ENCODE measurements around the gene BCL7C.
"Not testable (repeated sequence)": the region's sequence is repeated elsewhere in the genome, so short reads cannot be mapped to it uniquely, and the experiment has no call there.

Gene BCL7C

DNA sequence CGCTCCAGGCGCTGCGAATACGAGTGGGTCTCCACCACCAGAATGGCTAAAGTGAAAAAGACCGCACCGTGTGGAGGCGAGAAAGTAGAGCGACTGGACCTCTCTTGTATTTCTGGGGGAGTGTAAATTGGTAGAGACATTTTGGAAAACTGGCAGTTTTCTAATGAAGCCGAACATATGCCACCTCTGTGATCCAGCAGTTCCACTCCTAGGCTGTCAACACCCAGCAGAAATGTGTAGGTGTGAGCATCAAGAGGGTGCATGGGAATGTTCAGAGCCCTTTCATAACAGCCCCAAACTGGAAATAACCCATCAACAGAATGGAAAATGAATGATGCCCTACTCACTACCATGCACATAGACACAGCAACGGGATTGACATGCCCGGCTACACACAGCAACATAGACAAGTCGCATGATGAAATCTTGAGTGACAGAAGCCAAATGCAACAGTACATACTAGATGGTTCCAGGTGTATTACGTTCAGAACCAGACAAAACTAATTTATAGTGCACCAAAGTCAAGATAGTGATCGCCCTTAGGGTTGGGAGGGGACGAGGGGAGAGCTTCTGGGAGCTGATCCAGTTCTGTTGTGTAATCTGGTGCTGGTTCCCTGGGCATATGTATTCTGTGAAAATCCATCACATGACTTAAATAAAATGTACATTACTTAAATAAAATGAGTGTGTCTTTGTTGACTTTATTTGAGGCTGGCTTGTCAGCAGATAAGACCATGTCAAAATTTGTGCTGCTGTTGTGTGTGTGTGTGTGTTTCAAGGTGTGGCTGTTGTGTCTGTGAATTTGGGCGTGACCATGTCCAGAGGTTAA is 877 bp upstream of the BCL7C start:
- DNase-seq: no peak

DNA sequence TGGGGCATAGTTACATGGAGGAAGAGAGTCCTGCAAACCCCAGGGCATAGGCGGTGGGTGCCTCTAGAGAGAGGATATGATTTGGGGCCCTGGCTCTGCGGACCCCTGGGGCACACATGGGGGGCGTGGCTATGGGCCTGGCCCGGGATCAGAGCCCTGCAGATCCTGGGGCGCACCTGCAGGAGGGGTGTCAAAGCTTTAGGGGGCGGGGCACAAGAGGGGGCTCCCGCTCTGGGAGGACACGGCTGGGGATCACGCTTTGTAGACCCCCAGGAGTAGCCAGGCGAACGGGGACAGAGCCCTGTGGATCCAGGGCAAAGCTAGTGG is 497 bp downstream of the BCL7C start:
- DNase-seq: no peak

DNA sequence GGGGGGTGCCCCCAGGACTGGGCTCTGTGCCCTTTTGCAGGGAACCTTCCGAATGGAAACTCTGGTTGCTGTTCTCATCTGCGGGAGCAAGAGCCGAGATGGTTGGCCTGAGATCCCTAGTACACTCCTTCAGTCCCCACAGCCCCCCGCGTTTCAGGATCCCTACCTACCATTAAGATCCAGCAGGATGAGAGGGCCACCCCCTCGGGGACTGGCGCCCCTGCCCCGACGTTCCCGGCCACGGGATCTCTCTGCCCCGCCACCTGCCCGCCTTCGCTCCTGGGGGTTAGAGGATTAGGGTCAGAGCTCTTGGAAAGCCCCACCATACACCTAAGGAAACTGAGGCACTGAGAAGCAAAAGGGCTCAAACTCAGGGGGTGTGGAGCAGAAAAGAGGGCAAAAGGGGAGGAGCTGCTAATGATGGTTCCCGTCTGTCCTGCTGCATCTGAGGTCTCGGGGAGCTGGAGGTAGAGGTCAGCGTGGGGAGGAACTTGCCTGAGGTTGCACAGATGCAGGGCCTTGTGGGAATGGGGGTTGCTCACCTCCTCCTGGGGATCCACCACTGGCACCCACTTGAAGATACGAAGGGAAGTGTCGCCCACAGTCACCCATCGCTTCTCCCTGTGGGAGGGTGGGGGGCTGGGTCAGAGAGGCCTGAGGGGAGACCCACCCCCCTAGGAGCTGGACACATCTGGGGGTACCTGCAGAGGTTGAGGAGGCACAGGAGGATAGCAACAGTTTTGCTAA is 1.0 kb downstream of the BCL7C start:
- DNase-seq: no peak

DNA sequence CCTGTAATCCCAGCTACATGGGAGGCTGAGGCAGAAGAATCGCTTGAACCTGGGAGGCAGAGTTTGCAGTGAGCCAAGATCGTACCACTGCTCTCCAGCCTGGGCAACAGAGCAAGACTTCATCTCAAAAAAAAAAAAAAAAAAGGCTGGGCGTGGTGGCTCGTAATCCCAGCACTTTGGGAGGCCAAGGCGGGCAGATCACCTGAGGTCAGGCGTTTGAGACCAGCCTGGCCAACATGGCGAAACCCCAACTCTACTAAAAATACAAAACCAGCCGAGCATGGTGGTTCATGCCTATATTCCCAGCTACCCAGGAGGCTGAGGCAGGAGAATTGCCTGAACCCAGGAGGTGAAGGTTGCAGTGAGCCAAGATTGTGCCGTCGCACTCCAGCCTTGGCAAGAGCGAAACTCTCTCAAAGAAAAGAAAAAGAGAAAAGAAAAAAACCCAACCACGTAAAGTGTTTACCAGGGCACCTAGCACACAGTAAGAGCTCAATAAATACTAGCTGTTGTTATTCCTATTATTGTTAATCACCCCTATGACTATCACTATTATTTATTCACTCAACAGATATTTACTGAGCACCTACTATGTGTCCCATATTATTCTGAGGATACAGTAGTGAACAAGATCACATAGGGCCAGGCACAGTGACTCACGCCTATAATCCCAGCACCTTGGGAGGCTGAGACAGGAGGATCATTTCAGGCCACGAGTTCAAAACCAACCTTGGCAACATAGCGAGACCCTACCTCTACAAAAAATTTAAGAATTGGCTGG is 2.6 kb downstream of the BCL7C start:
- DNase-seq: not testable (repeated sequence)

DNA sequence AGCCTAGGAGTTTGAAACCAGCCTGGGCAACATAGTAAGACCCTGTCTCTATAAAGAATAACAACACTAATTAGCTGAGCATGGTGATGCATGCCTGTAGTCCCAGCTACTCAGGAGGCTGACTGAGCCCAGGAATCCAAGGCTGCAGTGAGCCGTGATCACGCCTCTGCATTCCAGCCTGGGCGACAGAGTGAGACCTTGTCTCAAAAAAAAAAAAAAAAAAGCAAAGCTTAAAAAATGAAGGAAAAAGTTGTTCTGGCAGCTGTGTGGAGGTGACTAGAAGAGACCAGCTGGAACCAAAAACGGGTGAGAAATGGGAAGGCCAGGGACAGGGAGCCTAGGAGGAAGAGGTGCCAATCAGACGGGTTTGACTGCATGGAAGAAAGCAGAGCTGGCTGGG is 4.2 kb downstream of the BCL7C start:
- no peak for DNase-seq

DNA sequence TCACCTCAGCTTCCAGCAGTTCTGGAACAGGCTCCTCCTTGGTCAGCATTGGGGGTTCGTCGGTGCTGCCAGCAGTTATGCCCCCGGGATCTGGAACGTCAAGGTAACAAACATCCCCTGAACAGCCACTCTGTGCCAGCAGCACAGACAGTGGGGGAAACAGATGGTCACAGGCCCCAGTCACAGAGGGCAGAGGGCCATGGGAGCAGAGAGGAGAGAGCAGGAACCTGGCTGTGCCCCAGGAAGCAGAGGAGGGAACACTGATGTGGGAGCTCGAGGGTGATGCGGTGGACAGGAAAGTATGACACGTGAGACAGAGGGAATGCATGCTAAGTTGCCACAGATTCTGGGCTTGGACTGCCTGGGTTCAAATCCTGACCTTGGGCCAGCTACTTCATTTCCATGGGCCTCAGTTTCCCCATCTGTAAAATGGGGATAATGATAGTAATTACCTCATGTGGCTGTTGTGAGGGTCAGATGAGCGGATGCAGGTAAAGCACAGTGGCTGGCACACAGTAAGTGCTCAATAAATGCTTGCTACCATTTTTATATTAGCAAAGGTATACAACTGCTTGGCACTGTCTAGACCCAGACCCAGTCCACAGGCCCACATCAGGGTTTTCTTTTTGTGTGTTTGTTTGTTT is 4.9 kb downstream of the BCL7C start:
- no peak for DNase-seq

DNA sequence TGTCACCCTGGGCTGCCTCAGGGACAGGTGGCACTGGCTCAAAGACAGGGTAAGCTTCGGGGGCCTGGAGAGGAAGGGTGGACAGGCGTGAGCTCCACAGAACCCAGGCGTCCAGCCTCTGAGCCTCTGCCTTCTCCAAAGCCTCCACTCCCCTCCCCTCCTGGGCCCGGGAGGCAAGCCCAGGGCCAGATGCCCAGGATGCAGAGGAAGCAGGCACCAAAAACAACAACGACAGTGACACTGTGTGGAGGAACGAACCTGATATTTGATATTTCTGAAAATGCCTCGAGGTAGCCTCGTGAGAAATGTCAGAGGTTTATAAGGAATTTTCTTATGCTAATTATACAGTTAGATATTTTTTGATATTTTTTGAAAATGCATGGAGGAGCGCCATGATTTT is 6.0 kb downstream of the BCL7C start:
- DNase-seq: no peak

DNA sequence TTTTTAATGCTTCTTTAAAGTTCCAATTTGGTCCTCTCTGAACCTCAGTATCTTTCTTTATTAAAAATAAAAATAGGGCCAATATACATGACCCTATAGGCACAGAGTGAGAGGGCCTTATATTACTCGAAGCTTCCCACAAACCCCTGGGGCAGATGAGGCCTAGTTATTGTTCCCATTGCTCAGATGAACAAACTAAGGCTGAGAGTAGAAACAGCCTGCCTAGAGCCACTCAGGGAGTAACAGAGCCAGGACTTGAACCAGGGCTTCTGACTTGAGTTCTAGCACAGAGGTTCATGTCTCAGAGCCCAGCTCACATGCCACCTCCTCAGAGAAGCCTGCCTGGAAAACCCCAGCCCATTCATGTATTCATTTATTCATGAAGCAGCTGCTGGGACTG is 7.7 kb downstream of the BCL7C start:
- no peak for DNase-seq

DNA sequence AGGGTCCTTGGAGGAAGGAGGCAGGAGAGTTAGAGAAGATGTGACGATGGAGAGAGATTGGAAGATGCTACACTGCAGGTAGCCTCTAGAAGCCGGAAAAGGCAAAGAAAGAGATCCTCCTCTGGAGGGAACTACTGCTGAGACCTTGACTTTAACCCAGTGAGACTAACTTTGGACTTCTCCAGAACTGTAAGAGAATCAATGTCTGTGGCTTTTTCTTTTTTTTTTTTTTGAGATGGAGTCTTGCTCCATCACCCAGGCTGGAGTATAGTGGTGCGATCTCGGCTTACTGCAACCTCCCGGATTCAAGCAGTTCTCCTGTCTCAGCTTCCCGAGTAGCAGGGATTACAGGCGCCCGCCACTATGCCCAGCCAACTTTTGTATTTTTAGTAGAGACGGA is 8.7 kb downstream of the BCL7C start:
- DNase-seq: no peak

DNA sequence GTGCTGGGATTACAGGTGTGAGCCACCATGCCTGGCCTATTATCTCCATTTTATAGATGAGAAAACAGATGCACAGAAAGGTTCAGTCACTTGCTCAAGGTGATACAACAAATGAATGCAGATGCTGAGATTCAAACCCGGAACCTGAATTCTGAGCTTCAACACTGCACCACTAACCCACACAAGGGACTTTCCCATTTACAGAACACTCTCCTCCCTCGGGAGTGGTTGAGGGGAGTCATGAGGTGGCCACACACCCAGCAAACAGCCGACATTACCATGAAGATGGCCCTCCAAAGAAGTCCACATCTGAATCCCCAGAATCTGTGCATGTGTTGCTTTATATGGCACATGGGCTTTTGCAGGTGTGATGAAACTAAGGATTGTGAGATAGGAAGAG is 9.1 kb downstream of the BCL7C start:
- DNase-seq: no peak

DNA sequence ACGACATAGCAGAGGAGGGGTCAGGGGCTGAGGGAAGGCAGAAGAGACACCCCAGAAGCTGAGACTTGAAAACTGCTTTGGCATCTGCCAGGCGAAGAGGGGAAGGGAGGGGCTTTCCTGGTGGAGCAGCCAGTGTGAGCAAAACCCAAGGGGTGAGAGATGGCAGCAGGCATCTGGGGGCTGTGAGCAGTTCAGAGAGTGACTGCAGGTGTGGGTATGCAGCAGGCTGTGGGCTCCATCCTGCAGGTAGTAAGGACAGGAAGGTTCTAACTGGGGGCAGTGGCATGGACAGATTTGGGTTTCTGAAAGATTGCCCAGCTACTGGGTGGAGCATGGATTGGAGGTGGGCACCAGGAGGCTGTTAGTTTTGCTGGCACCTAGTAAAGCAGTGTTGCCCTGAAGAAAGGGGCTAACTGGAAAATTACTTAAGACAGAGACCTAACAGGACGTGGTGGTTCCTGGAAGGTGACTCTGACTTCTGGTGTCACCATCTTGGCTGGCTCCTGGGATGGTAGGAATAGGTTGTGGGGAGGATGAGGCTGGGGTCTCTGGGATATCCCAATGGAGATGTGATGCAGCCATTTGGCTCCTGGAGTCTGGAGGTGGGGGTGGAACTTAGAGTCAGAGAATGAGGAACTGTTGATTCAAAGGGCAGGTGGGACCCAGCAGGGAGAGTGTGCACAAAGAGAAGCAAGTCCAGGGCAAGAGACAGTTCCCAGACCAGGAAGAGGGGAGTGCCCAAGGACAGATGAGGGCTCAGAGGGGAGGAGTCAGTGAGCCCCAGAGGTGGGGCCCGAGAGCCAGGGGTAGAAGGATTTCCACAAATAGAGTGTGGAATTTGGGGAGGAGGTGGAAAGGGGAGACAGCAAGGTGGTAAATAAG is 11.2 kb downstream of the BCL7C start:
- DNase-seq: no peak

DNA sequence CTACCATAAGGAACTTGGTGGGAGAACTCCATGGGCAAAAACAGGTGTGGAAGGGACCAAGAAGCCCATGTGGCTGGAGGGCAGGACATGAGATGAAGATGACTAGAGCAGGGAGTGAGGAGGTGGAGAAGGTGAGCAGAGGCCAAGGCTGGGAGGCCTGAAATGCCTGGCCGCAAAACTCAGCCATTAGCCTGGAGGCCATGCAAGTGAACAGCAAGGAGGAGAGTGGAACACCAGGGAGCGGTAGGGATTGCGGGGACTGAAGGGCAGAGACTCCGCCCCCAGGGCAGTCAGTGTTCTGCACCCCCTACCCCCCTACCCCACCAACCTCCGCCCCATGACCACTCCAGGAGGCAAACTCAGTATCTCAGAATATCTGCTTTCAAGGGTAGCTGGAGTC is 17.0 kb downstream of the BCL7C start:
- DNase-seq: no peak

DNA sequence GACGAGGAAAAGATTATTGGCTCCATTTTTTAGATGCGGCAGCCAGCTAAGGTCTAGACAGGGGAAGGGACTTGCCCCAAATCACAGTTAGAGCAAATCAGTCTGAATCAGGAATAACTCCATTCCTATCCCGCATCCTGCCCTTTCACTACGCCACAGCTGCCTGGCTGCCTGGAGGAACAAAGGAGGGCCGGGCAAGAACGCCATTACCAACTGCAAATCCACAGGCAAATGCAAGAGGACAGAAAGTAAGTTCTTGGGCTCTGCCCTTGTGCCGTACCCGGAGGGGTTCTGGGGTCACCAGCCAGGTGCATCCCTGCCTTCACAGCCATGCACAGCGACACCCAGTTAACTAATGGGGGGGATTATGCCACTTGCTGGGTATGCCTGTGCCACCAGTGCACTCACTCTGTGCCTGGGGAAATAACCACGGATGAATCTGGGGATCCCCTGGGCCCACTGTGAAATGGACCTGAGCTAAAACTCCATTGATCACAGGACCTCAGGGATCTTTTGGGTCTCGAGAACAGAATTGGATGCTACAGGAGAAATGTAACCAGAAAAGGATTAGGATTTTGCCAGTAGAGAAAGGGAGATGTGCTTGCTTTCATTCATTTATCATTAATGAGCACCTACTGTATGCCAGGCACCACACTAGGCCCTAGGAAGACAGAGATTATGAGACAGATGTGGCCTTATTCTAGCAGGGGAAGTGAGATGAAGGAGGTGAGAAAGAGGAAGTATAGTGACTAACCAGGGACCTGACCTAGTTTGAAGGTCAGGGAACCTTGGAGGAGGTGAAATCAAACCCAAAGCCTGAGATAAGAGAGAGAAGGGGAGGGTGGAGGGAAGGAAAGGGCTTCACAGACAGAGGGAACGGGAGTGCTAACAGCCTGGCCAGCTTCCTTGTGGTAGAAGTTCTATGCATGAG is 17.7 kb downstream of the BCL7C start:
- DNase-seq: no peak

DNA sequence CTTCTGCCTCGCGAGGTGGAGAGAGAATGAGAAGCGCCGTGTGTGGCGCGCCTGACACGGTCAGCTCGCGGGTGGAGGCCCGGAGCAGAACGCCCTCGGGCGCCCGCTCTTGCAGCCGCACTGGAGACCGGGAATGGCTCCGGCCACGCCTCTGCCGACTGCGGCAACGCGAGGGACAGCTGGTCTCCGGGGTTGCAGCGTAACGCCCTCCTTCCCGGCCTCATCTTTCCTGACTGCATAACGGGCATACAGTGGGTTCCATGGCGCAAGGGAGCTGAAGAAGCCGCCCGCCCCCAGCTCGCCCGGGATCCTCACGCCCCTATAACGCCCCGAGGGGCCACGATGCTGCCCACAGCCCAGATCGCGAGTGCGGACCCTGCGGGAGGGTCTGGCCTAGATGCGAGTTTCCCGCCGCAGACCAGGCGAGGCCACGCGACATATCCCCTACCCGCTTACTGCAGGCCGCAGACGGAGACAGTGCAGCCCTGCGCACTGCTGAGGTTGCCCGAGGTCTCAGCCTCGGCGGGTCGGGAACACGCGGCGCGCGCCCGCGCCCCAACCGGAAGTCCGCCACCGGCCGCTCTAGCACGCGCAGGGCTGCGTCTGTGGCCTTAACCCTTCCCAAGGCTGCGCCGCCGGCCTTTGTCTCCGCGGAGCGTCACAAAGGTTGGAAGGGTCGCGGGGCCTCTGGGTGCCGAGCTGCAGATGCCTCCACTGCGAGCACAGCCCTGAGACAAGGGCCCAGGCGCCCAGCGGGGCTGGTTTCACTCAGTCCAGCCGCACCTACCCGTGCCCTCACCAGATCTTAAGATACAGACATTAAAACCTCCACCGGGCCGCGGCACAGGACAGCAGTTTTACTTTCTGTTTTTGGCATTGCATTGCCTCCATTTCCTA is 18.8 kb downstream of the BCL7C start:
- DNase-seq: peak; percentile 72

DNA sequence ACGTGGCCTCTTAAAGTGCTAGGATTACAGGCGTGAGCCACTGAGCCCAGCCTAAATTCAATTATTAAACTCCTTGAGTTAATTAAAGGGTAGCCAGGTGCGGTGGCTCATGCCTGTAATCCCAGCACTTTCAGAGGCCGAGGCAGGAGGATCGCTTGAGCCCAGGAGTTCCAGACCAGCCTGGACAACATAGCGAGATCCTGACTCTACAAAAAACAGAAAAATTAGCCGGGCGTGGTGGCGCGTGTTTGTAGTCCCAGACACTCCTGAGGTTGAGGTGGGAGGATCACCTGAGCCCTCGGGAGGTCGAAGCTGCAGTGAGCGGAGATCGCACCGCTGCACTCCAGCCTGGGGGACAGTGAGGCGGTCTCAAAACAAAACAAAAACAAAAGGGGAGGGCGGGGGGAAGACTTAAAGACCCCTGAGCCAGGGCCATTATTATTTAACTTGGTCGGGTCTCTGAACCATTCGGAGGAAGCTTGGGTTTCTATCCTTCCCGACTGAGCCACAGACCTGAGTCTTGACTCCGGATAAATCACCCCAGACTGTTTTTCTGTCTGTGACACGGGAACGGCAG is 19.5 kb downstream of the BCL7C start:
- no peak for DNase-seq

DNA sequence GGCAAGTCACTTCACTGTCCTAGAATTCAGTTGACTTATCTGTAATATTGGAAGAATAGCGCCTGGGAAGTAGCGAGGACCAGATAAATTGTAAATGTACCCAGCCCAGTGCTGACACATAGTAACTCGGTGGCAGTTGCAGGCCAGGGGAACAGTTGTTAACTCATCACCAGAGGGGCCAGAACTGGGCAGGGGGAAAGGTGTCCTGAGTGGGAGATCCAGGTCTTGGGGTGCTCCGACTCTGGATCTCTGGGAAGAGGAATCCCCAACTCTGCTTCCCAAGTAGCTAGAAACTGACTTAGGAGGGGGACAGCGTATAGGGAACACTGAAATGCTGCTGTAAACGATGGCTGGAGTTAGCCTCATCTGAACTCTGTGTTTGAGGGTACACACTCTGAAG is 23.0 kb downstream of the BCL7C start:
- DNase-seq: no peak

DNA sequence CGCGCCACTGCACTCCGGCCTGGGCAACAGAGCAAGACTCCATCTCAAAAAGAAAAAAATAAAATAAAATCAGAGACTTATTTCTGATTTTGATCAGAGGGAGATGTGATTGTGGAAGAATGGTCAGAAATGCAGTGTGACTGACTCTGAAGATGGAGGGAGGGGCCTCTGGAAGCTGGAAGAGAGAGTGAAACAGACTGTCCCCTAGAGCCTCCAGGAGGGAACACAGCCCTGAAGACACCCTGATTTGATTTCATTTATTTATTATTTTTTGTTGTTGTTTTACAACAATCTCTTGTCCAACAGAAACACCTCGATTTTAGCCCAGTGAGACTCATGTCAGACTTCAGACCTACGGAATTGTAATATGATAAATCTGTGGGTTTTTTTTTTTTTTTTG is 26.1 kb downstream of the BCL7C start:
- no peak for DNase-seq

DNA sequence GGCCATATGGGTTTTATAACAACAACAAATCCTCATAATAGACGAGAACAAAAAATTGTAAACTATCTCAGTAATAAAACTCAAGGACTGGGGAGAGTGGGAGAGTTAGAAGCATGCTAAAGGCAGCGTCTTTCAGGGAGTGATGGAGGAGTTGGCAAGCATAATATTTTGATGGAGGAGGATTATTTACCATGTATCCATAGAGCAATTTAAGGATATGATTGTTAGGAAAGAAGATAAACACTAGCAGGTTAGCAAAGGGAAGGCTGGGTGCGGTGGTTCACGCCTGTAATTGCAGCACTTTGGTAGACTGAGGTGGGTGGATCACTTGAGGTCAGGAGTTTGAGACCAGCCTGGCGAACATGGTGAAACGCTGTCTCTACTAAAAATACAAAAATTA is 27.8 kb downstream of the BCL7C start:
- no peak for DNase-seq

DNA sequence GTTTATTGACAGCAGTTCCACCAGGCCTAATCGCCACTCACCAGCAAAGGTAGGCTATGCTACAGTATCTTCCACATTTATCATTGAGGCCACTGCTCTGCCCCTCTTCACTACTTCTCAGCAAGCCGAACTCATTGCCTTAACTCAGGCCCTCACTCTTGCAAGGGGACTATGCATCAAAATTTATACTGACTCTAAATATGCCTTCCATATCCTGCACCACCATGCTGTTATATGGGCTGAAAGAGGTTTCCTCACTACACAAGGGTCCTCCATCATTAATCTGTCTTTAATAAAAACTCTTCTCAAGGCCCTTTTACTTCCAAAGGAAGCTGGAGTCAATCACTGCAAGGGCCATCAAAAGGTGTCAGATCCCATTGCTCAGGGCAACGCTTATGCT is 30.7 kb downstream of the BCL7C start:
- not testable (repeated sequence) for DNase-seq

DNA sequence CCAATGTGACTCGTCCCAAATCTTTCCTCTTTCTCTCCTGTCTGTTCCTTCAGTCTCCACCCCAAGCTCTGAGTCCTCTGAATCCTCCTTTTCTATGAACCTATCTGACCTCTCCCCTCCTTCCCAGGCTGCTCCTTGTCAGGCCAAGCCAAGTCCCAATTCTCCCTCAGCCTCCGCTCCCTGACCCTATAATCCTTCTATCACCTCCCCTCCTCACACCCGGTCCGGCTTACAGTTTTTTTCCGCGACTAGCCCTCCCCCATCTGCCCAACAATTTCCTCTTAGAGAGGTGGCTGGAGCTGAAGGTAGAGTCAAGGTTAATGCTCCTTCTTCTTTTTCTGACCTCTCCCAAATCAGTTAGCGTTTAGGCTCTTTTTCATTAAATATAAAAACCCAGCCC is 33.1 kb downstream of the BCL7C start:
- not testable (repeated sequence) for DNase-seq

All from NCI-H446 treated with DMSO at 0.1 percent for 48 hours (cell line).